Measurements from ENCODE around the gene EARS2.

DNA sequence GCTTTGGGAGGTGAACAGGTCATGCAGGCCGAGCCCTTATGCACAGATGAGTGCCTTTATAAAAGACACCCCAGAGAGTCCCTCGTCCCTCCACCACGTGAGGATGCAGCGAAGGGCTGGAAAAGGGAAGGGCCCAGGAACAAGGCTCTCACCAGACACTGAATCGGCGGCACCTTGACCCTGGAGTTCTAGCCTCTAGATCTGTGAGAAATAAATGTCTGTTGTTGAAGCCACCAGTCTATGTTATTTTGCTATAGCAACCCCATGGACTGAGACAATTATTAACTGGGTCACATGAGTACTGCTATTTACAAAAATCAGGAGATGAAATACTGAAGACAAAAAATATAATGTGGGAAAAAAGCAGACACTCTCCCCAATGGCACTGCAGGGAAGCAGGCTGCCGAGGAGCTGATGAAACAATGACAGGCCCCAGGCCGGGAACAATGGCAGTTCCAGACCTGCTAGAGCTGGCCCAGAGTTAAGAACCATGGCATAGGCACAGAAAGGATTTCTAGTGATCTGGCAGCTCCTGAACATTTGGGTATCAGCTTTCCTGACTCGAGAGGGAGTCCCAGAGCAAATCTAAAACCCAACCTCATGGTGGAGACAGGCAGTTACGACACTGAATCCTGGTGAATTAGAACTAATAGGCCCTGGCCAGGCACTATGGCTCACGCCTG is 29.0 kb downstream of the EARS2 start:
- no peak for TF ChIP-seq POLR2AphosphoS5 (IDR thresholded peaks at IDR 0.05)
- TF ChIP-seq, protein P1, sequence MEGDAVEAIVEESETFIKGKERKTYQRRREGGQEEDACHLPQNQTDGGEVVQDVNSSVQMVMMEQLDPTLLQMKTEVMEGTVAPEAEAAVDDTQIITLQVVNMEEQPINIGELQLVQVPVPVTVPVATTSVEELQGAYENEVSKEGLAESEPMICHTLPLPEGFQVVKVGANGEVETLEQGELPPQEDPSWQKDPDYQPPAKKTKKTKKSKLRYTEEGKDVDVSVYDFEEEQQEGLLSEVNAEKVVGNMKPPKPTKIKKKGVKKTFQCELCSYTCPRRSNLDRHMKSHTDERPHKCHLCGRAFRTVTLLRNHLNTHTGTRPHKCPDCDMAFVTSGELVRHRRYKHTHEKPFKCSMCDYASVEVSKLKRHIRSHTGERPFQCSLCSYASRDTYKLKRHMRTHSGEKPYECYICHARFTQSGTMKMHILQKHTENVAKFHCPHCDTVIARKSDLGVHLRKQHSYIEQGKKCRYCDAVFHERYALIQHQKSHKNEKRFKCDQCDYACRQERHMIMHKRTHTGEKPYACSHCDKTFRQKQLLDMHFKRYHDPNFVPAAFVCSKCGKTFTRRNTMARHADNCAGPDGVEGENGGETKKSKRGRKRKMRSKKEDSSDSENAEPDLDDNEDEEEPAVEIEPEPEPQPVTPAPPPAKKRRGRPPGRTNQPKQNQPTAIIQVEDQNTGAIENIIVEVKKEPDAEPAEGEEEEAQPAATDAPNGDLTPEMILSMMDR (IDR thresholded peaks at IDR 0.05 in 8 of 11, conservative IDR thresholded peaks at IDR 0.05 in 3 of 11): no peak
- no peak for TF ChIP-seq POLR2A (IDR thresholded peaks at IDR 0.05)
